GM06990 (cell line): ENCODE measurements around the gene RNF113B.
A peak's percentile ranks its signal among the peaks of the same experiment; 100 is the strongest.

Experiments used
- DNase-seq: peaks from one replicate; pipeline ENCODE4 v3.0.0-alpha.2; 2011; ENCODE audit not compliant: insufficient read length; ENCODE audit errors: extremely low read depth
- H3K27me3 ChIP-seq: replicated peaks from 2 replicates; pipeline ENCODE4 v1.6.0; 2011; ENCODE audit warnings: low read length; ENCODE audit not compliant: control insufficient read depth, insufficient read depth
- H3K36me3 ChIP-seq: 2 replicates; pipeline ENCODE4 v1.5.1; 2011; ENCODE audit warnings: low read length; ENCODE audit not compliant: control insufficient read depth, insufficient read depth
- H3K4me3 ChIP-seq: replicated peaks from 2 replicates; pipeline ENCODE4 v1.5.1; 2011; ENCODE audit warnings: low read depth, mild to moderate bottlenecking, control low read depth, low read length
- TF ChIP-seq, protein P1 (sequence below): IDR thresholded peaks from 2 replicates; pipeline ENCODE4 v1.5.1; 2011; ENCODE audit warnings: low read length, control low read depth, mild to moderate bottlenecking, inconsistent platforms; ENCODE audit not compliant: insufficient read depth, poor library complexity, severe bottlenecking

RNF113B gene

DNA sequence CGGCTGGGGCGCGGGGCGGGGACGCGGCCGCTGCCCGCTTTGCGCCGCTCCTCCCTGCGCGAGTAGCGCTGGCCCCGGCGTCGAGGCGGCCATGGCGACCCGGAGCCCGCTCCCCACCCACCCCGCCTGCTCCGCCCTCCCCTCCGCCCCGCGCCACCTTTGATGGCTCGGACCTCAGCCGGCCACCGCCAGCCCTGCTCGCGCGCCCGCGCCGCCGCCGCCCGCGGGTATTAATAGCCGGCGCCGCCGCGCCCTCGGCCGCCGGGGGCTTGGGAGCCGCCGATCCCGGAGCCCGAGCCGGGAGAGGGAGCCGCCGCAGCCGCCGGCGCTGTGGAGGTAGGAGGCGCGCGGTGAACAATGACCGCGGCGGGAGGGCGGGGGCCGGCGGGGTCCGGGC, 33.9 kb downstream of the RNF113B start:
- Histone ChIP-seq H3K36me3 (no peaks in the 10 kb centered on the region), H3K4me3 (peak overlapping the region; percentile 61), H3K27me3 (peaks cover 2% of the 10 kb centered on the region; the same call in 1 of the 2 replicates)
- DNase-seq = no peak
- TF ChIP-seq, protein P1, sequence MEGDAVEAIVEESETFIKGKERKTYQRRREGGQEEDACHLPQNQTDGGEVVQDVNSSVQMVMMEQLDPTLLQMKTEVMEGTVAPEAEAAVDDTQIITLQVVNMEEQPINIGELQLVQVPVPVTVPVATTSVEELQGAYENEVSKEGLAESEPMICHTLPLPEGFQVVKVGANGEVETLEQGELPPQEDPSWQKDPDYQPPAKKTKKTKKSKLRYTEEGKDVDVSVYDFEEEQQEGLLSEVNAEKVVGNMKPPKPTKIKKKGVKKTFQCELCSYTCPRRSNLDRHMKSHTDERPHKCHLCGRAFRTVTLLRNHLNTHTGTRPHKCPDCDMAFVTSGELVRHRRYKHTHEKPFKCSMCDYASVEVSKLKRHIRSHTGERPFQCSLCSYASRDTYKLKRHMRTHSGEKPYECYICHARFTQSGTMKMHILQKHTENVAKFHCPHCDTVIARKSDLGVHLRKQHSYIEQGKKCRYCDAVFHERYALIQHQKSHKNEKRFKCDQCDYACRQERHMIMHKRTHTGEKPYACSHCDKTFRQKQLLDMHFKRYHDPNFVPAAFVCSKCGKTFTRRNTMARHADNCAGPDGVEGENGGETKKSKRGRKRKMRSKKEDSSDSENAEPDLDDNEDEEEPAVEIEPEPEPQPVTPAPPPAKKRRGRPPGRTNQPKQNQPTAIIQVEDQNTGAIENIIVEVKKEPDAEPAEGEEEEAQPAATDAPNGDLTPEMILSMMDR = no peak

DNA sequence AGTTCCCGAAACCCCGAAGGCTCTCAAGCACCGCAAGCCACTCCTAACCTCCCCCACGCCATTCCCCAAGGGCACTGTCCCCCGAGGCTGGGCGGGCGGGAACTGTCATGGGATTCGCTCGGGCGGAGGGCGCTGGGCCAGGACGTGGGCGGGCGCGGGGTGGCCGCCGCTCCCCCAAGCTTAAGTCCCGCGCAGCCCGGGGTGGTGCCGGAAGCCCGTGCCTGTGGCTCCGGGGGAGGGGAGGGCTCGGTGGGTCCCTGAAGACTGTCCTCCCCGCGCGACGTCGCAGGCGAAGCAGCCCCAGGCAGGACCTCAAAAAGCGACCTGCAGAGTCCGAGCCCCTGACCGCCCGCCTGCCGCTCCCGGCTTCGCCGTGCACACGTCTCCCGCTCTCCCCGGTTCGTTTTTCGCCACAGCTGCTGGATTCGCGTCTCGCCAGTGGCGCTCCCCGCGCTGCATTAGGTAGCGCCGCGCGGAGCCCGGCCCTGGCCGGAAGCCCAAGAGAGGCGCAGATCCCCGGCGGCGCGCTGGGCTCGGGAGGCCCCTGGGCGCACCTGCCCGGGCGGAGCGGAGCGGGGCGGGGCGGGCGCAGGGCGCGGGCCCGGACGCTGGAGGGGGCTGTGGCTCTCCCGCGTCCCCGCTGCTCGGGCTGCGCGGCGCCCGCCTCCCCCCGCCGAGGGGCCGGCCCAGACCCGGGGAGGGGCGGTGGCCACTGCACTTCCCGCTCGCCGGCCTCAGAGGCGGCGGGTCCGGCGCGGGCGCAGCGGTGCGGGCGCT, 34.5 kb downstream of the RNF113B start, which contains the start of gene FARP1:
TSS of gene FARP1 (plus strand) at position 715 of the 777 bp plus-strand sequence. CDS start 70,149 bp downstream, outside the sequence.
- Histone ChIP-seq H3K4me3 (peak within 1 kb of the TSS; percentile 64), H3K36me3 (no peaks in the 10 kb centered on the region), H3K27me3 (peaks cover 2% of the 10 kb centered on the region; the same call in 1 of the 2 replicates)
- TF ChIP-seq, protein P1 = no peak
- DNase-seq = peak; percentile 50

DNA sequence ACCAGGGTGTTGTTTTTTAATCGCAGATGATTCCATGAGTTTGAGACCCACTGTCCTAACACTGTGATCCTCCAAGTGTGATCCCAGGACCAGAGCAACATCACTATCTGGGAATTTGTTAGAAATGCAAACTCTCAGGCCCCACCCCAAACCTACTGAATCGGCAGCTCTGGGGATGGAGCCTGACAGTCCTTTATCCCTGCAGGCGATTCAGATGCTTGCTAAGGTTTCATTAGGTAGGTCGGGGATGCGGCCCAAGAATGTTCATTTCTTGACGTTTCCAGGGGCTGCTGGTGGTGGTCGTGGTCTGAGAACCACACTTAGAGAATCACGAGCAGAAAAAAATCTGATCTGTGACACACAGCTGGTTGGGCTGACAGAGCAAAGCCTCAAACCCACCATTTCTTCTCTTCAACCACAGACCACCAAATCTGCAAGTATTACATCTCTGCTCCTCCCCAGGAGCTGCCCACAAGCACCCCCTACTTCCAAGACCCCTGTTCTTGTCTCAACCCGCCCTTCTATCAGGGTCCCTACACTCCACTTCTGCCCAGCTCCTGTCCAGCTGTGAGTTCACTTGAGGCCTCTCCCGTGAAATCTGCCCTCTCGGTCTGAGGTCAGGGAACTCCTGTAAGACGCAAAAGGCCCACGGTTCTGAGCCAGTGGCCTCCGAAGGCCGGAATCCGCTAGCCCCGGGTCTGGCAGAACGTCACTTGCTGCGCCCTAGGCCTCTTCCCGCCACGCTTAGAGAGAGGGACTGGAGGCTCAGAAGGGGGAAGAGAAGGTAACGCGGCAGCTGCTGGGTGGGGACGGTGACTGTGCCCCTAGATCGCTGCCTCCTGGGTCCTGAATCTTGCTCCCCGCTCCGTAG, 35.3 kb downstream of the RNF113B start:
- peak overlapping the region; percentile 64 for H3K4me3 ChIP-seq
- peaks cover 2% of the 10 kb centered on the region; the same call in 1 of the 2 replicates for H3K27me3 ChIP-seq
- H3K36me3 ChIP-seq = no peaks in the 10 kb centered on the region
- TF ChIP-seq, protein P1 = no peak
- DNase-seq = no peak

DNA sequence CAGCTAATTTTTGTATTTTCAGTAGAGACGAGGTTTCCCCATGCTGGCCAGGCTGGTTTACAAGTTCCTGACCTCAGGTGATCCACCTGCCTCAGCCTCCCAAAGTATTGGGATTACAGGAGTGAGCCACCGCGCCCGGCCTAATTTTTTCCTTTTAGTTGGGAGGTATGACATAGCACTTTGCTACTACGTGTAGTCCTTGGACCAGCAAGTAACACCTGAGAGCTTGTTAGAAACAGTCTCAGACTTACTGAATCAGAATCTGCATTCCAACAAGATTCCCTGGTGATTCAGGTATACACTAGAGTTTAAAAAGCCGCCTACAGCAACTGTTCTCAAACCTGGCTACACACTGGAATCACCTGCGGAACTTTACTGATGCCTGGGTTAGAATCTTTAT, 36.0 kb downstream of the RNF113B start:
- peaks cover 2% of the 10 kb centered on the region; the same call in 1 of the 2 replicates for H3K27me3 ChIP-seq
- TF ChIP-seq, protein P1 = no peak
- H3K4me3 ChIP-seq = no peak overlapping the region

DNA sequence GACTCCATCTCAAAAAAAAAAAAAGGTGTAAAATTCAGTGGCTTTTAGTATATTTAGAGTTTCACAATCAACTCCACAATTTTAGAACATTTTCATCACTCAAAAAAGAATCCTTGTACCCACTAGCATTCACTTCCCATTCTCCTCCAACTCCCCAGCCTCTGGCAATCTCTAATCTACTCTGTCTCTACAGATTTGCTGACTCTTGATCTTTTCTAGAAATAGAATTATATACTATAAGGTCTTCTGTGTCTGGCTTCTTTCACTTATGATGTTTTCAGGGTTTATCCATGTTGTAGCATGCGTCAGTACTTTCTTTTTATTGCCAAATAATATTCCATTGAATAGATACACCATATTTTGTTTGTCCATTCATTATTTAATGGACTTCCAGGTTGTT, 42.2 kb downstream of the RNF113B start:
- H3K36me3 ChIP-seq = no peaks in the 10 kb centered on the region
- H3K27me3 ChIP-seq = no peaks in the 10 kb centered on the region; the same call in 1 of the 2 replicates
- no peak overlapping the region for H3K4me3 ChIP-seq
- no peak for DNase-seq
- TF ChIP-seq, protein P1 = no peak

More for the DNA sequence above, 36.0 kb downstream of the RNF113B start:
- no peaks in the 10 kb centered on the region for H3K36me3 ChIP-seq
- DNase-seq = no peak
